ENCODE data around the gene SERPINB1.
"Not testable (repeated sequence)": the region's sequence is repeated elsewhere in the genome, so short reads cannot be mapped to it uniquely, and the experiment has no call there.

SERPINB1 gene

GRCh38 chr6:2841264-2842138, at the start of gene SERPINB1:
TSS of gene SERPINB1 (minus strand) at chr6:2841863. CDS start at chr6:2840586, 1,277 bp downstream.
- no peak for FAIRE-seq

GRCh38 chr6:2890976-2891767, 49.5 kb upstream of the SERPINB1 start:
- no peak for FAIRE-seq

- no peak for FAIRE-seq
Observed at GRCh38 chr6:2885967-2886735, 44.5 kb upstream of the SERPINB1 start.

GRCh38 chr6:2884804-2885203, 43.1 kb upstream of the SERPINB1 start:
- FAIRE-seq = peak; percentile 51

- FAIRE-seq = no peak
Observed at GRCh38 chr6:2883673-2884072, 42.0 kb upstream of the SERPINB1 start.

GRCh38 chr6:2881423-2881822, 39.8 kb upstream of the SERPINB1 start:
- no peak for FAIRE-seq

GRCh38 chr6:2880156-2880555, 38.5 kb upstream of the SERPINB1 start:
- not testable (repeated sequence) for FAIRE-seq

GRCh38 chr6:2877960-2878359, 36.3 kb upstream of the SERPINB1 start:
- no peak for FAIRE-seq

GRCh38 chr6:2877057-2877882, 35.6 kb upstream of the SERPINB1 start:
- no peak for FAIRE-seq

- no peak for FAIRE-seq
Observed at GRCh38 chr6:2876210-2877056, 34.8 kb upstream of the SERPINB1 start.

GRCh38 chr6:2875359-2876191, 33.9 kb upstream of the SERPINB1 start:
- no peak for FAIRE-seq

- no peak for FAIRE-seq
Observed at GRCh38 chr6:2873643-2874042, 32.0 kb upstream of the SERPINB1 start.

GRCh38 chr6:2872423-2873358, 31.0 kb upstream of the SERPINB1 start:
- FAIRE-seq = no peak

GRCh38 chr6:2871953-2872352, 30.3 kb upstream of the SERPINB1 start:
- no peak for FAIRE-seq

GRCh38 chr6:2871102-2871501, 29.4 kb upstream of the SERPINB1 start:
- no peak for FAIRE-seq

GRCh38 chr6:2870046-2870636, 28.5 kb upstream of the SERPINB1 start:
- no peak for FAIRE-seq

- no peak for FAIRE-seq
Observed at GRCh38 chr6:2868637-2869036, 27.0 kb upstream of the SERPINB1 start.

GRCh38 chr6:2866171-2866846, 24.6 kb upstream of the SERPINB1 start:
- no peak for FAIRE-seq

Measured in G401.6 (cell line).